SK-N-SH (cell line): ENCODE results near the gene C10orf88.

Experiments used
- EP300 ChIP-seq, 2 experiments: IDR thresholded peaks; 2 replicates each; pipeline versions ENCODE4 v1.4.0 to v1.6.1; 2012; ENCODE audit warnings: borderline replicate concordance in 1 of 2, low read depth in 1 of 2, low read length in 1 of 2
- USF2 ChIP-seq: fragments of 150-350 bp; IDR thresholded peaks from 2 replicates; pipeline ENCODE4 v1.6.1; 2017; ENCODE audit warnings: antibody characterized with exemption, low read length, low read depth, borderline replicate concordance

- TF ChIP-seq EP300 (IDR thresholded peaks at IDR 0.05; ENCODE audit: borderline replicate concordance in 1 of 2, low read depth in 1 of 2, low read length in 1 of 2) (no peak), USF2 (no peak)
Observed at GRCh38 chr10:122884166-122884565, 69.9 kb downstream of the C10orf88 start.
